ENCODE measurements around the gene PNPLA7. TPM values are rescaled to one million over a fixed set of nuclear protein-coding genes. Genes with fewer than 3 reads are reported as not detected.

Gene PNPLA7
- total RNA-seq, 2 experiments from 2014 or later: 3.0 to 3.2 TPM

DNA sequence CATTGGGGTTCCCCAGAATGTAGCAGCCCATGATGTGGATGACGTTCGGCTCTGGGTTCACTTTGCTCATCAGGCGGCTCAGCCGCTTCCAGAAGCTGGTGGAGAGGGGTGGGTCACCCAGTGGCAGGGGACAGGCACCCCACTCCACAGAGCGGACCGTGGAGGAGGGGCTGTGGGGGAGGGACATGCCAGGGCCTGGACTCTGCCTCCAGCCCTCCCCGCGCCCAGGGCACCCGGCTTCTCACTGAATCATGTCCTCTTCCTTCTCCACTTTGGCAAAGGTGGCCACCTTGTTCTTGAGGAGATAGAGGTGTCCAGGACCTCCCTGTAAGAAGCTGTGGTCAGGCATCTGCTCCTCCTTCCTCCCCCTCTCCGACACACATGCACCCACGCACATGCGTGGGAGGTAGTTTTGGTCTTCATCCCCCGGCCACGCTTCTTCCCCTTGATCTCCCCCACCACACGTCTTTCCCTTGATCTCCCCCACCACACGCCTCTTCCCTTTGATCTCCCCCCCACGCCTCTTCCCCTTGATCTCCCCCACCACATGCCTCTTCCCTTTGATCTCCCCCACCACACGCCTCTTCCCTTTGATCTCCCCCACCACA is 100.2 kb downstream of the PNPLA7 start:
- CTCF ChIA-PET: interaction anchor here (1.8 kb wide), 1 partner anchor 27 kb away, joined by 7 read pairs; the partner anchor contains the start of genes EXD3 and NOXA1
- Mint-ChIP-seq H3K4me3 (no peak overlapping the region), H3K9me3 (ENCODE audit: low read depth) (no peaks in the 10 kb centered on the region), H3K27ac (no peak overlapping the region), H3K36me3 (peaks cover 6% of the 10 kb centered on the region), H3K27me3 (peaks cover 2% of the 10 kb centered on the region), H3K4me1 (peaks cover 36% of the 10 kb centered on the region)
- DNase-seq (no peak), ATAC-seq (no peak)

DNA sequence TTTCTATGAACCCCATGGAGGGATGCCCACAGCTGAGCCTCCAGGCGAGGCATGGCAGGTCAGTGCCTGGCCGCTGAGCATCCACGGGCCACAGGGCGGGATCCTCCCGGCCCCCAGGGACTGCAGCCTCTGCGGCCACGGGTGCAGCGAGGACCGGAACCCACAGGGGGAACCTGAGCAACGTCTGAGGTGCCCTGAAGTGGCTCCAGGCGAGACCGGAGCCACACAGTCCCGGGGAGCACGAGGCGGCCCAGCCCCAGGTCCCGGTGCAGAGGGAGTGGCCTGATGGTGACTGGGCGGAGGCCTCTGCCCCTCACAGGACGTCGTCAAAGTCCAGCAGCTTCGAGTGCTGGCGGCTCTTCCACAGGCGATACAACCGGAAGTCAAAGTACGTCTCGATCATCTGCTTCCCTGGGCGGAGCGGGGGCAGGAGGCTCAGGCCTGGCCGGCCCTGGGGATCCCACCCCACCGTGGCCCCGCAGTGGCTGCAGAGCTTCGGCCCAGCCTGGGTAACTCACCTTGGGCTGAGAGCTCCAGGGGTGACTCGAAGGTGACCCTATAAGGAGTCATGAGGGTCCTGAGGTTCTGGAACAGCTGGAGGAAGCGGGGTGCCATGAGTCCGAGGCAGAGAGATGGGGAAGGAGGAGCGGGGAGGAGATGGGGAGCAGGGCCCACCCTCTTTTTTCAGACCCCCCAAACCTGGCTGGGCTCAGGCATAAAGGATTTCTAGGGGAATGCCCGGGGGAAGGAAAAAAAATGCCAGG is 100.9 kb downstream of the PNPLA7 start:
- peaks cover 39% of the 10 kb centered on the region for H3K4me1 Mint-ChIP-seq
- peaks cover 8% of the 10 kb centered on the region for H3K27me3 Mint-ChIP-seq
- H3K36me3 Mint-ChIP-seq: peaks cover 1% of the 10 kb centered on the region
- no peaks in the 10 kb centered on the region for H3K9me3 Mint-ChIP-seq (ENCODE audit: low read depth)
- H3K4me3 Mint-ChIP-seq: no peak overlapping the region
- DNase-seq (no peak), ATAC-seq (no peak)
- H3K27ac Mint-ChIP-seq: no peak overlapping the region
- CTCF ChIA-PET: interaction anchor here (1.8 kb wide), 1 partner anchor 26 kb away, joined by 7 read pairs; the partner anchor contains the start of genes EXD3 and NOXA1

DNA sequence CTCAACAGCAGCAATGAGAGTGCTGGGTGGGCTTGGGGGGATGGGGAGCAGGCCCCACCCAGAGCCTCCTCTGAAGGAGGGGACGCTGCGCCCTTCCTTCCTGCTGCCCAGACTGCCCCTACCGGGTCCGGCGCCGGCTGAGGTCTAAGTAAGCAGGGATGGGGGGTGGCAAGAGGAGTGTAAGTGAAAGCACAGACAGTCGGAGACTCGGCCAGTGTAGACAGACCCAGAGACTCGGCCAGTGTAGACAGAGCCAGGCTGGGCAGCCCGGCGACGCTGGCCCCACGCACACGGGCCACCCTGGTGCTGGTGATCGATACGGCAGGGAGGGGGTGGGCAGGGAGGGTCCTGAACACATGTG is 101.6 kb downstream of the PNPLA7 start:
- DNase-seq: no peak
- no peak overlapping the region for H3K27ac Mint-ChIP-seq
- peaks cover 12% of the 10 kb centered on the region for H3K27me3 Mint-ChIP-seq
- H3K36me3 Mint-ChIP-seq: peaks cover under 1% of the 10 kb centered on the region
- peaks cover 35% of the 10 kb centered on the region for H3K4me1 Mint-ChIP-seq
- CTCF ChIA-PET: interaction anchor here (0.7 to 1.8 kb wide), 2 partner anchors 26 to 147 kb away, joined by 3 to 7 read pairs; partner anchors contain the start of genes EXD3, NOXA1 and NRARP
- ATAC-seq: no peak
- no peaks in the 10 kb centered on the region for H3K9me3 Mint-ChIP-seq (ENCODE audit: low read depth)
- no peak overlapping the region for H3K4me3 Mint-ChIP-seq

GRCh38 chr9:137447722-137448601 is 102.2 kb downstream of the PNPLA7 start:
- no peak for ATAC-seq
- H3K27ac Mint-ChIP-seq: no peak overlapping the region
- H3K27me3 Mint-ChIP-seq: peaks cover 16% of the 10 kb centered on the region
- no peaks in the 10 kb centered on the region for H3K9me3 Mint-ChIP-seq (ENCODE audit: low read depth)
- CTCF ChIA-PET: interaction anchor here (0.5 to 1.0 kb wide), 3 partner anchors 24 to 146 kb away, joined by 3 to 4 read pairs (median 3); partner anchors contain the start of genes EXD3, NOXA1 and NRARP
- no peak for DNase-seq
- no peak overlapping the region for H3K4me3 Mint-ChIP-seq
- peaks cover 34% of the 10 kb centered on the region for H3K4me1 Mint-ChIP-seq
- peaks cover 1% of the 10 kb centered on the region for H3K36me3 Mint-ChIP-seq

DNA sequence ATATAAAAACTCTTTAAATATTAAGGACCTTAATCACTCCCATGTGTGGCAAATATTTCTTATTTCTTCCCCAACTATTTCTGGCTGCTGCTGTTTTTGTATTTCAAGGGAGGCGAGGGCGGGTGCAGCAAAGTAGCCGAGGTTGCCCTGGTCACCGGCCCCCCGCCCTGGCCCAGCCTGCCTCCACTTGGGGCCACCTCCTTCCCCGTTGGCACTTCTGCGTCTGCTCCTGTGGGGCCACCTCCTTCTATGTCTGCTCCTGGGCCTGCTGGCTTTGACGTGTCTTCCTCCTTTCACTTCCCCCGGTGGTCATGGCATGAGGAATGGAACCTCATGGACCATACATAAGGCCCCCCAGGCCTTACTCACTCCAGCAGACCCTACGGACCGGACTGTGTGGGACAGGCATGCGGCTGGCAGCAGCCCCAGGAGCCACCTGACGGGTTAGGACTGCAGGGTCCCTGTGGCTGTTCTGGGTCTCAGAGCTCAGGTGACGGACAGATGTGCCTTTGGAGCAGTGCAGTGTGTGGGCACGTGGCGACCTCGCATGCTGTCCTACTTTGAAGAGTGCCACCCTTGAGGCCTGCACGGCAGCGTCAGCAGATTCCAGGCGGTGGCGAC is 103.2 kb downstream of the PNPLA7 start:
- H3K36me3 Mint-ChIP-seq: peaks cover 1% of the 10 kb centered on the region
- no peak overlapping the region for H3K4me3 Mint-ChIP-seq
- no peak for ATAC-seq
- peaks cover 27% of the 10 kb centered on the region for H3K4me1 Mint-ChIP-seq
- H3K9me3 Mint-ChIP-seq (ENCODE audit: low read depth): no peaks in the 10 kb centered on the region
- peaks cover 26% of the 10 kb centered on the region for H3K27me3 Mint-ChIP-seq
- CTCF ChIA-PET: interaction anchor here (1.0 to 5.3 kb wide), 6 partner anchors 10 to 145 kb away, joined by 3 to 59 read pairs (median 4); partner anchors contain the start of genes EXD3, NOXA1, NRARP and NSMF
- no peak overlapping the region for H3K27ac Mint-ChIP-seq
- no peak for DNase-seq

DNA sequence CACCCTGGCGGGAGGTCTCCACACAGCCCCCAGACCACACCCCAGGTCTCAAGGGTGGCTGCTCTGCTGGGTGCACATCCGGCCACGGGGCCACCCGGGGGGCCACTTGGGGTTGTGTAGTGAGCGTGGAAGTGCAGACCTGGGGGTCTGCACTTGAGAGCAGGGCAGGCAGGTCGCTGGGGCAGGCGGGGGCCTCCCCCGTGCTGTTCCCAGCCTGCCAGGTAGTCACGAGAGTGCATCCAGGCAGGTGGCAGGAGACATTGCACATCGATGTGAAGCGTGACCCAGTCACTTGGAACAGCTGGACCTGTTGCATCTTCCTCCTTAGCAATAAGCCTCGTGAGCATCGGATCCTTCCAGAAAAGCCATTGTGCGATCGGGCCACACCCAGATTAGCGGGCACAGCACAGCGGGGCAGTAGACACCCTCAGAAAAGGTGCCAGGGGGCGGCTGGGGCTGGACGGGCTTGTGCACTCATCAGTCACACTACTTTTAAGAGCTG is 104.2 kb downstream of the PNPLA7 start:
- Mint-ChIP-seq H3K9me3 (ENCODE audit: low read depth) (no peaks in the 10 kb centered on the region), H3K27ac (no peak overlapping the region), H3K36me3 (peaks cover 1% of the 10 kb centered on the region), H3K4me1 (peaks cover 26% of the 10 kb centered on the region), H3K4me3 (no peak overlapping the region), H3K27me3 (peaks cover 28% of the 10 kb centered on the region)
- CTCF ChIA-PET: interaction anchor here (0.8 to 5.3 kb wide), 11 partner anchors 8 to 159 kb away, joined by 3 to 59 read pairs (median 5); partner anchors contain the start of genes EXD3, NOXA1, NRARP and NSMF
- DNase-seq (no peak), ATAC-seq (no peak)

DNA sequence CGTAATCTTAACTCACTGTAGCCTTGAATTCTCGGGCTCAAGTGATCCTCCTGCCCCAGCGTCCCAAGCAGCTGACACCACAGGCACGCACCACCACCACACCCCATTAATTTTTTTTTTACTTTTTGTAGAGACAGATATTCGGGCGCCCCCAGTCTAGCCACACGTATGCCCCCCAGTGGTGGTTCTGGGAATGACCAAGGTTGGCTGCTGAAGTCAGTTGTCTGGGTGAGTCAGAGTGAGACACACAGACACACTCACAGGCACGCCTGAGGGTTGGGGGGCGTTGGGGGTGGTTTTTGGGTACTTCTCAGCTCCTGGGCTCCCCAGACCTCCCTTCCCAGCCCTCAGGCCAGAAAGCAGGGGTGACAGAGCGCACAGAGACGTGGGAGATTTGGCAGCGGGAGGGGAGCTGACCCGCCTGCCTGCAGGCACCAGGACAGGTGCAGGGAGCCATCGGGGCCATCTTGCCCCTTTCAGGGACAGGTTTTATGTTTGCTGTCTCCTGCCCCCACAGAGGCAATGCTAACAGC is 104.9 kb downstream of the PNPLA7 start:
- Mint-ChIP-seq H3K4me3 (no peak overlapping the region), H3K27me3 (peaks cover 28% of the 10 kb centered on the region), H3K36me3 (peaks cover 1% of the 10 kb centered on the region), H3K4me1 (peaks cover 23% of the 10 kb centered on the region), H3K27ac (no peak overlapping the region), H3K9me3 (ENCODE audit: low read depth) (no peaks in the 10 kb centered on the region)
- CTCF ChIA-PET: interaction anchor here (0.8 to 5.3 kb wide), 15 partner anchors 8 to 350 kb away, joined by 3 to 59 read pairs (median 5); partner anchors contain the start of genes EXD3, NOXA1, NRARP and NSMF
- ATAC-seq: peak; percentile 89
- DNase-seq: peak; percentile 93

DNA sequence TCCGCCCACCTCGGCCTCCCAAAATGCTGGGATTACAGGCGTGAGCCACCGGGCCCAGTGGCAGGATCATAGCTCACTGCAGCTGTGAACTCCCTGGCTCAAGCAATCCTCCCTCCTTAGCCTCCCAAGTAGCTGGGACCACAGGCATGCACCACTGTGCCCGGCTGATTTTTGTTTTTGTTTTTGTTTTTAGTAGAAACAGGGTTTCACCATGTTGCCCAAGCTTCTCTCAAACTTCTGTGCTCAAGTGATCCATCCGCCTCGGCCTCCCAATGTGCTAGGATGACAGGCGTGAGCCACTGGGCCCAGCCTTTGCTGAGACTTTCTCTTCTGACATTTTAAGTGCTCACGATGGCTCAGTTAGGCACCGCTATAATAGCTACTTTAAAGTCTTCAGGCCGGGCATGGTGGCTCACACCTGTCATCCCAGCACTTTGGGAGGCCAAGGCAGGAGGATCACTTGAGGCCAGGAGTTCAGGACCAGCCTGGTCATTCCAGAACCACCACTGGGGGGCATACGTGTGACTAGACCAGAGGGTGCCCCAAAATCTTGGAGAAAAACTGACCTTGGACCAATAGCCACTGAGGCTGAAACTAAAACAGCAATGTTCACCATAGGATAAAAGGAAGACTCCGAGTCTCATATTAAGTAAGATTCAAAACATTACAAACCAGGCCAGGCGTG is 106.0 kb downstream of the PNPLA7 start:
- H3K4me1 Mint-ChIP-seq: peaks cover 21% of the 10 kb centered on the region
- no peaks in the 10 kb centered on the region for H3K9me3 Mint-ChIP-seq (ENCODE audit: low read depth)
- CTCF ChIA-PET: interaction anchor here (0.9 to 5.3 kb wide), 10 partner anchors 8 to 348 kb away, joined by 3 to 59 read pairs (median 4); partner anchors contain the start of genes EXD3 and NOXA1
- H3K4me3 Mint-ChIP-seq: no peak overlapping the region
- ATAC-seq (no peak), DNase-seq (no peak)
- H3K27ac Mint-ChIP-seq: no peak overlapping the region
- peaks cover 1% of the 10 kb centered on the region for H3K36me3 Mint-ChIP-seq
- H3K27me3 Mint-ChIP-seq: peaks cover 28% of the 10 kb centered on the region

GRCh38 chr9:137441935-137442321 is 108.3 kb downstream of the PNPLA7 start:
- no peak for ATAC-seq
- Mint-ChIP-seq H3K36me3 (peaks cover 1% of the 10 kb centered on the region), H3K27me3 (peaks cover 28% of the 10 kb centered on the region), H3K9me3 (ENCODE audit: low read depth) (no peaks in the 10 kb centered on the region), H3K27ac (no peak overlapping the region), H3K4me1 (peaks cover 21% of the 10 kb centered on the region), H3K4me3 (peak overlapping the region; percentile 43)
- CTCF ChIA-PET: interaction anchor here (5.3 kb wide), 1 partner anchor 18 kb away, joined by 59 read pairs; the partner anchor contains the start of genes EXD3 and NOXA1
- DNase-seq: no peak

DNA sequence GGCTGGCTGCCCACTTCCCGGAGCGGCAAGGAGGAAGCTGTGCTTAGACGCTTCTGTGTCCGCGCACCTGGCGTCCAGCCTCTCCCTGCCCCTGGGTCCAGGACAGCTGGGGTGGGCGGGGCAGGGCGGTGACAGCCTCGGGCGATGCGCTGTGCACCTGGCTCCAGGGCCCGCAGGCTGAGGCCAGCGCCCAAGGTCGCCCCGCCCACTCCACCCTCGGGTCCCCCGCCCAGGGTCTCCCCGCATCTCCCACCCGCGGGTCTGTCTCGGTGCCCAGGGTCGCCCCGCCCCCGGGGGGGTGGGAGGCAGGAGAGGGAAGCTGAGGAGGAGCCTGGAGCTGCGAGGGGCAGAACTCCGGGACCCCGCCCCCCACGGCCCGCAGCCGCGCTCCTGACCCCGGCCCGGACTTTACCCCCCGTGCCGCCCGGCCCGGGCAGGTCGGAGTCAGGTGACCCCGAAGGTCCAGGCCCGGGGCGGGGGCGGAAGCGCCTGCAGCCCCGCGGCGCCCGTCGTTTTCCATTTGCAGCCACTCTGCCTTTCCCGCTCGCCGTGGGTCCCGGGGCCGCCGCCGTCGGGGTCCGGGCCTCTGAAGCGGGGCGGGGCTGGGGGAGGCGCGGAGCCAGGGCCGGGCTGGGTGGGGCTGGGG is 108.8 kb downstream of the PNPLA7 start, which contains the start of gene ENTPD8:
ENTPD8 (minus strand) TSS at position 69 of the 646 bp plus-strand sequence. CDS start 3,072 bp downstream, outside the sequence.
- H3K4me3 Mint-ChIP-seq: peak within 1 kb of the TSS; percentile 43
- no peaks in the 10 kb centered on the region for H3K9me3 Mint-ChIP-seq (ENCODE audit: low read depth)
- H3K4me1 Mint-ChIP-seq: peaks cover 21% of the 10 kb centered on the region
- DNase-seq: no peak
- ATAC-seq: peak; percentile 18
- CTCF ChIA-PET: interaction anchor here (5.3 kb wide), 1 partner anchor 18 kb away, joined by 59 read pairs; the partner anchor contains the start of genes EXD3 and NOXA1
- no peak within 1 kb of the TSS for H3K27ac Mint-ChIP-seq
- H3K36me3 Mint-ChIP-seq: peaks cover 1% of the 10 kb centered on the region
- H3K27me3 Mint-ChIP-seq: peaks cover 28% of the 10 kb centered on the region

GRCh38 chr9:137439158-137439714 is 111.0 kb downstream of the PNPLA7 start:
- Mint-ChIP-seq H3K9me3 (ENCODE audit: low read depth) (no peaks in the 10 kb centered on the region), H3K27me3 (peaks cover 20% of the 10 kb centered on the region), H3K4me3 (no peak overlapping the region), H3K27ac (no peak overlapping the region), H3K4me1 (peaks cover 6% of the 10 kb centered on the region), H3K36me3 (peaks cover 1% of the 10 kb centered on the region)
- DNase-seq (no peak), ATAC-seq (no peak)
- CTCF ChIA-PET: interaction anchor here (1.3 kb wide), 1 partner anchor 16 kb away, joined by 4 read pairs; the partner anchor contains the start of genes EXD3 and NOXA1
